ENCODE measurements around the gene ADAMTS10. TPM values are rescaled to one million over a fixed set of nuclear protein-coding genes. Genes with fewer than 3 reads are reported as not detected.
"Not testable (repeated sequence)": the region's sequence is repeated elsewhere in the genome, so short reads cannot be mapped to it uniquely, and the experiment has no call there.

ADAMTS10 gene
- total RNA-seq, 2 donors from 2014 or later, result 2.5 to 7.4 TPM

- H3K4me1 Mint-ChIP-seq; H3K27ac Mint-ChIP-seq; H3K9me3 Mint-ChIP-seq; ATAC-seq (replicated peaks); H3K27me3 Mint-ChIP-seq; H3K4me3 Mint-ChIP-seq; H3K36me3 Mint-ChIP-seq (ENCODE audit: low read depth): not testable (repeated sequence)
These were observed 26.6 kb upstream of the ADAMTS10 start for GRCh38 chr19:8637070-8637469.

- H3K27ac Mint-ChIP-seq, result no peak overlapping the region
- no peaks in the 10 kb centered on the region for H3K9me3 Mint-ChIP-seq
- peaks cover 7% of the 10 kb centered on the region for H3K27me3 Mint-ChIP-seq
- no peaks in the 10 kb centered on the region for H3K4me1 Mint-ChIP-seq
- ATAC-seq (replicated peaks), result no peak
- H3K36me3 Mint-ChIP-seq (ENCODE audit: low read depth), result no peaks in the 10 kb centered on the region
- H3K4me3 Mint-ChIP-seq, result no peak overlapping the region
These were observed 24.9 kb upstream of the ADAMTS10 start for GRCh38 chr19:8635422-8635821.

GRCh38 chr19:8631425-8631819 lies 20.9 kb upstream of the ADAMTS10 start:
- Mint-ChIP-seq H3K4me1 (no peaks in the 10 kb centered on the region), H3K4me3 (no peak overlapping the region), H3K27me3 (no peaks in the 10 kb centered on the region), H3K36me3 (ENCODE audit: low read depth) (no peaks in the 10 kb centered on the region), H3K9me3 (no peaks in the 10 kb centered on the region), H3K27ac (no peak overlapping the region)
- ATAC-seq (replicated peaks), result no peak

GRCh38 chr19:8630796-8631424 lies 20.4 kb upstream of the ADAMTS10 start:
- Mint-ChIP-seq H3K36me3 (ENCODE audit: low read depth) (no peaks in the 10 kb centered on the region), H3K9me3 (no peaks in the 10 kb centered on the region), H3K4me3 (no peak overlapping the region), H3K4me1 (no peaks in the 10 kb centered on the region), H3K27ac (no peak overlapping the region), H3K27me3 (no peaks in the 10 kb centered on the region)
- ATAC-seq (replicated peaks), result no peak

GRCh38 chr19:8629996-8630683 lies 19.6 kb upstream of the ADAMTS10 start, which contains the start of gene NFILZ:
Gene NFILZ (plus strand): TSS chr19:8630633. CDS start chr19:8676766, 46,133 bp downstream.
- no peaks in the 10 kb centered on the region for H3K4me1 Mint-ChIP-seq
- no peaks in the 10 kb centered on the region for H3K9me3 Mint-ChIP-seq
- no peaks in the 10 kb centered on the region for H3K27me3 Mint-ChIP-seq
- no peak for ATAC-seq (replicated peaks)
- no peak within 1 kb of the TSS for H3K27ac Mint-ChIP-seq
- H3K4me3 Mint-ChIP-seq, result no peak within 1 kb of the TSS
- H3K36me3 Mint-ChIP-seq (ENCODE audit: low read depth), result no peaks in the 10 kb centered on the region

GRCh38 chr19:8629184-8629583 lies 18.7 kb upstream of the ADAMTS10 start:
- H3K4me3 Mint-ChIP-seq, result no peak overlapping the region
- no peaks in the 10 kb centered on the region for H3K9me3 Mint-ChIP-seq

GRCh38 chr19:8626842-8627241 lies 16.3 kb upstream of the ADAMTS10 start:
- Mint-ChIP-seq H3K27me3 (no peaks in the 10 kb centered on the region), H3K36me3 (ENCODE audit: low read depth) (no peaks in the 10 kb centered on the region), H3K9me3 (no peaks in the 10 kb centered on the region), H3K27ac (no peak overlapping the region), H3K4me1 (no peaks in the 10 kb centered on the region), H3K4me3 (no peak overlapping the region)
- no peak for ATAC-seq (replicated peaks)

More at GRCh38 chr19:8629184-8629583, 18.7 kb upstream of the ADAMTS10 start:
- no peak for ATAC-seq (replicated peaks)
- Mint-ChIP-seq H3K36me3 (ENCODE audit: low read depth) (no peaks in the 10 kb centered on the region), H3K4me1 (no peaks in the 10 kb centered on the region), H3K27ac (no peak overlapping the region), H3K27me3 (no peaks in the 10 kb centered on the region)

GRCh38 chr19:8622886-8623285 lies 12.4 kb upstream of the ADAMTS10 start:
- H3K9me3 Mint-ChIP-seq; H3K4me1 Mint-ChIP-seq; H3K27ac Mint-ChIP-seq; H3K36me3 Mint-ChIP-seq (ENCODE audit: low read depth); H3K27me3 Mint-ChIP-seq; ATAC-seq (replicated peaks); H3K4me3 Mint-ChIP-seq: not testable (repeated sequence)

GRCh38 chr19:8618751-8619150 lies 8.2 kb upstream of the ADAMTS10 start:
- Mint-ChIP-seq H3K4me3 (no peak overlapping the region), H3K27ac (no peak overlapping the region), H3K9me3 (no peaks in the 10 kb centered on the region), H3K36me3 (ENCODE audit: low read depth) (no peaks in the 10 kb centered on the region), H3K4me1 (peaks cover 4% of the 10 kb centered on the region), H3K27me3 (peaks cover 7% of the 10 kb centered on the region)
- ATAC-seq (replicated peaks), result no peak

- H3K4me1 Mint-ChIP-seq, result peaks cover 4% of the 10 kb centered on the region
- no peak for ATAC-seq (replicated peaks)
- H3K36me3 Mint-ChIP-seq (ENCODE audit: low read depth), result no peaks in the 10 kb centered on the region
- H3K4me3 Mint-ChIP-seq, result no peak overlapping the region
- H3K9me3 Mint-ChIP-seq, result no peaks in the 10 kb centered on the region
- H3K27ac Mint-ChIP-seq, result no peak overlapping the region
- H3K27me3 Mint-ChIP-seq, result peaks cover 7% of the 10 kb centered on the region
These were observed 7.5 kb upstream of the ADAMTS10 start for GRCh38 chr19:8617984-8618383.

GRCh38 chr19:8617325-8617724 lies 6.8 kb upstream of the ADAMTS10 start:
- H3K4me1 Mint-ChIP-seq; H3K27ac Mint-ChIP-seq; H3K27me3 Mint-ChIP-seq; ATAC-seq (replicated peaks); H3K9me3 Mint-ChIP-seq; H3K4me3 Mint-ChIP-seq; H3K36me3 Mint-ChIP-seq (ENCODE audit: low read depth): not testable (repeated sequence)

- no peak for ATAC-seq (replicated peaks)
- no peak overlapping the region for H3K27ac Mint-ChIP-seq
- H3K4me1 Mint-ChIP-seq, result peaks cover 4% of the 10 kb centered on the region
- H3K27me3 Mint-ChIP-seq, result peaks cover 7% of the 10 kb centered on the region
- no peak overlapping the region for H3K4me3 Mint-ChIP-seq
- H3K9me3 Mint-ChIP-seq, result no peaks in the 10 kb centered on the region
- no peaks in the 10 kb centered on the region for H3K36me3 Mint-ChIP-seq (ENCODE audit: low read depth)
These were observed 6.3 kb upstream of the ADAMTS10 start for GRCh38 chr19:8616861-8617260.

- H3K4me1 Mint-ChIP-seq, result peaks cover 4% of the 10 kb centered on the region
These were observed 5.5 kb upstream of the ADAMTS10 start for GRCh38 chr19:8615813-8616596.

GRCh38 chr19:8615024-8615423 lies 4.5 kb upstream of the ADAMTS10 start:
- Mint-ChIP-seq H3K36me3 (ENCODE audit: low read depth) (no peaks in the 10 kb centered on the region), H3K9me3 (no peaks in the 10 kb centered on the region), H3K27ac (no peak overlapping the region), H3K4me1 (peaks cover 7% of the 10 kb centered on the region), H3K27me3 (peaks cover 2% of the 10 kb centered on the region), H3K4me3 (no peak overlapping the region)
- ATAC-seq (replicated peaks), result no peak

More at GRCh38 chr19:8615813-8616596, 5.5 kb upstream of the ADAMTS10 start:
- no peak overlapping the region for H3K27ac Mint-ChIP-seq
- H3K9me3 Mint-ChIP-seq, result no peaks in the 10 kb centered on the region
- peaks cover 7% of the 10 kb centered on the region for H3K27me3 Mint-ChIP-seq
- no peaks in the 10 kb centered on the region for H3K36me3 Mint-ChIP-seq (ENCODE audit: low read depth)
- peak; percentile 38 for ATAC-seq (replicated peaks)
- peak overlapping the region; percentile 23 for H3K4me3 Mint-ChIP-seq

- Mint-ChIP-seq H3K9me3 (no peaks in the 10 kb centered on the region), H3K27ac (no peak overlapping the region), H3K27me3 (peaks cover 5% of the 10 kb centered on the region), H3K4me3 (no peak overlapping the region), H3K36me3 (ENCODE audit: low read depth) (no peaks in the 10 kb centered on the region), H3K4me1 (peaks cover 12% of the 10 kb centered on the region)
- no peak for ATAC-seq (replicated peaks)
These were observed 3.9 kb upstream of the ADAMTS10 start for GRCh38 chr19:8614455-8614854.

Measured in activated T-helper 17 cell treated with anti-CD3 and anti-CD28 coated beads, Interleukin-2, amount 50 U/mL, for 72 hours (primary cell).